ENCODE data around the gene IRX1. TPM values are rescaled to one million over a fixed set of nuclear protein-coding genes. Genes with fewer than 3 reads are reported as not detected.

The IRX1 gene
- total RNA-seq, 1 donor from 2014 or later = 2.9 TPM

DNA sequence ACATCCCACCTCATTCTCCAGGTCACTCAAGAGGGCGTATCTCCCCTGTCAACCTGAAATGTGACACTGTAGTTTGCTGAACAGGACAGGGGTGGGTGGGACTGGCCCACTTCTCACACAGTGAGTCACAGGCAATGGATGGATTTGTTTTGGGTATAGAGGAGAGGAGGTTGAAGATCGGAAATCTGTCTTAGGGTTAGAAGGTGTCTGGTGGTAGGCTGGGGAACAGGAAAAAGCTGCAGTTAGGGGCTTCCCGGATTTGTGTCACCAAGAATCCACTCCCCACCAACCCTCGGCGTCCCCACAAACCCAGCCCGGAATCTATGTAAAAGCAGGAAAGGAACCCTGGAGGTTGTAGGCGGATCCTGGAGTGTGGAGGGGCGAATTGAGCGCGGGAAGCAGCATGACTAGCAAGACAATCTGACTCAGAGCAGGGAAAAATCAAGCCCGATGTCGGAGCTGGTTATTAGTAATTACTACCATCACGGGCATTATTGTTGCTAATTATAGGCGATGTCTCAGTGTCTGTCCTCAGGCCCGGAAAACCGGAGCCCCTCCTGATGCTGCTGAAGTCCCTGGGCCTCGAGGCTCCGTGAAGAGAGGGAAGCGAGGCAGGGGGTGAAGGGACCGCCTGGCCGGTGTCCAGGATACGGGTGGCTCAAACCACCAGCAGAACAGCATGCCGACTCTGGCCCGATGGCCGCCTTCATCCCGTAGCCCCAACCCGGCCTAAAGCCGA lies 1.7 kb upstream of the IRX1 start:
- H3K27ac Mint-ChIP-seq (ENCODE audit: unreplicated experiment) = no peak overlapping the region
- no peaks in the 10 kb centered on the region for H3K9me3 Mint-ChIP-seq (ENCODE audit: low read depth)
- peak overlapping the region; percentile 70 for H3K4me3 Mint-ChIP-seq (ENCODE audit: unreplicated experiment)
- peaks cover 50% of the 10 kb centered on the region for H3K27me3 Mint-ChIP-seq (ENCODE audit: low read depth)
- TF ChIP-seq, protein P1, sequence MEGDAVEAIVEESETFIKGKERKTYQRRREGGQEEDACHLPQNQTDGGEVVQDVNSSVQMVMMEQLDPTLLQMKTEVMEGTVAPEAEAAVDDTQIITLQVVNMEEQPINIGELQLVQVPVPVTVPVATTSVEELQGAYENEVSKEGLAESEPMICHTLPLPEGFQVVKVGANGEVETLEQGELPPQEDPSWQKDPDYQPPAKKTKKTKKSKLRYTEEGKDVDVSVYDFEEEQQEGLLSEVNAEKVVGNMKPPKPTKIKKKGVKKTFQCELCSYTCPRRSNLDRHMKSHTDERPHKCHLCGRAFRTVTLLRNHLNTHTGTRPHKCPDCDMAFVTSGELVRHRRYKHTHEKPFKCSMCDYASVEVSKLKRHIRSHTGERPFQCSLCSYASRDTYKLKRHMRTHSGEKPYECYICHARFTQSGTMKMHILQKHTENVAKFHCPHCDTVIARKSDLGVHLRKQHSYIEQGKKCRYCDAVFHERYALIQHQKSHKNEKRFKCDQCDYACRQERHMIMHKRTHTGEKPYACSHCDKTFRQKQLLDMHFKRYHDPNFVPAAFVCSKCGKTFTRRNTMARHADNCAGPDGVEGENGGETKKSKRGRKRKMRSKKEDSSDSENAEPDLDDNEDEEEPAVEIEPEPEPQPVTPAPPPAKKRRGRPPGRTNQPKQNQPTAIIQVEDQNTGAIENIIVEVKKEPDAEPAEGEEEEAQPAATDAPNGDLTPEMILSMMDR (IDR thresholded peaks at IDR 0.05) = no peak
- peaks cover 29% of the 10 kb centered on the region for H3K4me1 Mint-ChIP-seq (ENCODE audit: low read depth)
- DNase-seq (ENCODE audit: low spot score) = no peak
- no peaks in the 10 kb centered on the region for H3K36me3 Mint-ChIP-seq (ENCODE audit: low read depth)

GRCh38 chr5:3594510-3595005 lies 1.1 kb upstream of the IRX1 start:
- H3K27ac Mint-ChIP-seq (ENCODE audit: unreplicated experiment) = no peak overlapping the region
- peaks cover 2% of the 10 kb centered on the region for H3K36me3 Mint-ChIP-seq (ENCODE audit: low read depth)
- H3K4me3 Mint-ChIP-seq (ENCODE audit: unreplicated experiment) = peak overlapping the region; percentile 70
- TF ChIP-seq, protein P1 (IDR thresholded peaks at IDR 0.05) = peak; percentile 47
- peaks cover 48% of the 10 kb centered on the region for H3K27me3 Mint-ChIP-seq (ENCODE audit: low read depth)
- no peaks in the 10 kb centered on the region for H3K9me3 Mint-ChIP-seq (ENCODE audit: low read depth)
- peaks cover 29% of the 10 kb centered on the region for H3K4me1 Mint-ChIP-seq (ENCODE audit: low read depth)
- no peak for DNase-seq (ENCODE audit: low spot score)

DNA sequence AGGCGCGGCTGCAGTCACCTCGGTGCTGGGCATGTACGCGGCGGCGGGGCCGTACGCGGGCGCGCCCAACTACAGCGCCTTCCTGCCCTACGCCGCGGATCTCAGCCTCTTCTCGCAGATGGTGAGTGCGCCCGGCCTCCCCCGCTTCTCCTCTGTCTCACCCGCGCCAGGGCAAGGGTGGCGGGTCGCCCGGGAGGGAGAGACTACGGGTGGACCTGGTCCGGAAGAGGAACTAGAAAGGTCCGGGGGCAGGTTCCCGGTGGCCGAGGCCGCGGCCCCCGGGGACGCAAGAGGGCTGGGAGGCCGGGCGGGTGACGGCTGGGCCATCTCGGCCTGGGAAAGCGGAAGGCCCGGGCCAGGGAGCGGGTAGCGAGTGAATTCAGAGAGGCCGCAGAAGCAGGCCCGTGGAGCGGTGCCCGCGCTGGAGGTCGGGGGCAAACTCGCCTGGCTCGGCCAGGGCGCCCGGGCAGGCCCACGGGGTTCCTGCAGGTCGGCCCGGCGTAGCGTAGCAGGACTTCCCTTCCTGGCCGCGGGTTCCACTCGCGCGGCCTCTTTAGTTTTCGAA lies 711 bp downstream of the IRX1 start:
- no peak for DNase-seq (ENCODE audit: low spot score)
- peak overlapping the region; percentile 72 for H3K4me3 Mint-ChIP-seq (ENCODE audit: unreplicated experiment)
- peaks cover 4% of the 10 kb centered on the region for H3K36me3 Mint-ChIP-seq (ENCODE audit: low read depth)
- peaks cover 24% of the 10 kb centered on the region for H3K4me1 Mint-ChIP-seq (ENCODE audit: low read depth)
- TF ChIP-seq, protein P1 (IDR thresholded peaks at IDR 0.05) = no peak
- no peaks in the 10 kb centered on the region for H3K9me3 Mint-ChIP-seq (ENCODE audit: low read depth)
- H3K27me3 Mint-ChIP-seq (ENCODE audit: low read depth) = peaks cover 37% of the 10 kb centered on the region
- peak overlapping the region; percentile 76 for H3K27ac Mint-ChIP-seq (ENCODE audit: unreplicated experiment)

DNA sequence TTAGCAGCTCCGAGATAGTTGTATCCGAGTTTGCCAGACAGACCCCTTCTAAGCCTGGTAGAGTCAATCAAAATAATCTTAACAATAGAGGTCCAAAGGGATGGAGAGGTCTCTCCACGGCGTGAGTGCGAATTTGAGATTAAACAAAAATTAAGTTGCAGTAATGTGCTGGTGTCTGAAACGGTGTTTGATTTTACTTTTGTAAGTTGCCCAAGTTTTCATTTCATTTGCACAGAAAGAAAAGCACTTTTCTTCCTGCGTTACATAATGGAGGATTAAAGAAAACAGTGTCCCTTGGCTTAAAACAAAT lies 1.2 kb downstream of the IRX1 start:
- TF ChIP-seq, protein P1 (IDR thresholded peaks at IDR 0.05) = no peak
- peak overlapping the region; percentile 76 for H3K27ac Mint-ChIP-seq (ENCODE audit: unreplicated experiment)
- peak overlapping the region; percentile 72 for H3K4me3 Mint-ChIP-seq (ENCODE audit: unreplicated experiment)
- peaks cover 40% of the 10 kb centered on the region for H3K27me3 Mint-ChIP-seq (ENCODE audit: low read depth)
- peaks cover 28% of the 10 kb centered on the region for H3K4me1 Mint-ChIP-seq (ENCODE audit: low read depth)
- no peaks in the 10 kb centered on the region for H3K9me3 Mint-ChIP-seq (ENCODE audit: low read depth)
- peaks cover 7% of the 10 kb centered on the region for H3K36me3 Mint-ChIP-seq (ENCODE audit: low read depth)
- DNase-seq (ENCODE audit: low spot score) = no peak

GRCh38 chr5:3597167-3598007 lies 1.8 kb downstream of the IRX1 start:
- peak overlapping the region; percentile 72 for H3K4me3 Mint-ChIP-seq (ENCODE audit: unreplicated experiment)
- DNase-seq (ENCODE audit: low spot score) = no peak
- H3K9me3 Mint-ChIP-seq (ENCODE audit: low read depth) = no peaks in the 10 kb centered on the region
- H3K4me1 Mint-ChIP-seq (ENCODE audit: low read depth) = peaks cover 32% of the 10 kb centered on the region
- TF ChIP-seq, protein P1 (IDR thresholded peaks at IDR 0.05) = no peak
- H3K36me3 Mint-ChIP-seq (ENCODE audit: low read depth) = peaks cover 7% of the 10 kb centered on the region
- peak overlapping the region; percentile 60 for H3K27ac Mint-ChIP-seq (ENCODE audit: unreplicated experiment)
- H3K27me3 Mint-ChIP-seq (ENCODE audit: low read depth) = peaks cover 43% of the 10 kb centered on the region
